HepG2 (cell line): ENCODE results near the gene BABAM2. TPM values are rescaled to one million over a fixed set of nuclear protein-coding genes. Genes with fewer than 3 reads are reported as not detected.

ENCODE experiments used
- ATAC-seq: fragments of 200-7000 bp; cut with Tn5 transposase; 3 replicates; pipeline ENCODE4 v1.9.1; 2020; ENCODE audit warnings: mild to moderate bottlenecking, moderate library complexity
- BruUV-seq: library from RNA; stranded (reverse); fragments of 400-500 nt; replicated peaks from 2 replicates; lab custom pipeline; 2021; lab: Mats Ljungman, UMichigan
- CTCF ChIA-PET: fragments of 300-600 bp; formaldehyde crosslinking; extraction: SDS; loops from one replicate; lab custom pipeline; 2021; ENCODE audit warnings: low total read pairs, inconsistent platforms, low intra/inter-chr PET ratio; lab: Yijun Ruan, JAX
- POLR2A ChIA-PET: fragments of 350-600 bp; sonication (Branson Sonifier 250); formaldehyde crosslinking; loops from one replicate; lab custom pipeline; 2020; ENCODE audit warnings: antibody characterized with exemption, inconsistent platforms; lab: Yijun Ruan, JAX
- DNase-seq: peaks from one replicate; pipeline ENCODE4 v3.0.0-alpha.2; 2015; ENCODE audit warnings: low spot score
- FAIRE-seq: peaks from 3 replicates; lab custom pipeline; 2011; peaks lifted over from hg19 to GRCh38; lab: Jason Lieb, UNC
- H2AFZ ChIP-seq: one replicate; pipeline ENCODE4 v1.6.1; 2011; ENCODE audit warnings: low read length, inconsistent platforms
- H3K27ac ChIP-seq: fragments of 300-600 bp; 3 replicates; pipeline ENCODE4 v1.8.0; 2011; ENCODE audit warnings: mixed run types, mild to moderate bottlenecking, mixed read lengths, low read length, inconsistent platforms; ENCODE audit not compliant: insufficient read depth; ENCODE audit errors: extremely low read length
- H3K27me3 ChIP-seq, 2 experiments: fragments of 200-600 bp in 1 of 2; 2 replicates in 1 of 2; 3 replicates in 1 of 2; pipeline versions ENCODE4 v1.6.0 to v1.8.0; 2011; ENCODE audit warnings: low read length in 2 of 2, mild to moderate bottlenecking in 2 of 2, moderate library complexity in 2 of 2, inconsistent platforms in 1 of 2; ENCODE audit not compliant: insufficient read depth in 2 of 2, control insufficient read depth in 1 of 2
- H3K36me3 ChIP-seq, 2 experiments: fragments of 200-600 bp in 1 of 2; replicated peaks in 1 of 2; 2 replicates in 1 of 2; 3 replicates in 1 of 2; pipeline versions ENCODE4 v1.5.1 to v1.8.0; 2011; ENCODE audit warnings: low read length in 2 of 2, inconsistent platforms in 1 of 2; ENCODE audit not compliant: insufficient read depth in 2 of 2, control insufficient read depth in 1 of 2
- H3K4me1 ChIP-seq: 2 replicates; pipeline ENCODE4 v1.5.1; 2012; ENCODE audit warnings: low read length, inconsistent platforms; ENCODE audit not compliant: insufficient read depth
- H3K4me2 ChIP-seq: 2 replicates; pipeline ENCODE4 v1.6.0; 2011; ENCODE audit warnings: low read depth, low read length, inconsistent platforms
- H3K4me3 ChIP-seq, 3 experiments: fragments of 200-600 bp in 1 of 3; sonication (generic), shearing (Covaris generic) in 1 of 3; replicated peaks in 1 of 3; 2 replicates each; pipeline ENCODE4 v1.5.1; 2011 to 2016; ENCODE audit warnings: low read length in 3 of 3, inconsistent platforms in 2 of 3, low read depth in 2 of 3, mild to moderate bottlenecking in 2 of 3, control low read depth in 1 of 3, mixed read lengths in 1 of 3; ENCODE audit not compliant: insufficient read depth in 1 of 3
- H3K79me2 ChIP-seq: one replicate; pipeline ENCODE4 v1.6.1; 2011; ENCODE audit warnings: low read length, inconsistent platforms; ENCODE audit not compliant: insufficient read depth
- H3K9ac ChIP-seq: 2 replicates; pipeline ENCODE4 v1.6.0; 2011; ENCODE audit warnings: mild to moderate bottlenecking, low read depth, low read length, inconsistent platforms; ENCODE audit not compliant: insufficient read depth
- H3K9me3 ChIP-seq: 2 replicates; pipeline ENCODE4 v1.5.1; 2012; ENCODE audit warnings: mild to moderate bottlenecking, low read length
- H4K20me1 ChIP-seq: 2 replicates; pipeline ENCODE4 v1.6.0; 2011; ENCODE audit warnings: inconsistent platforms, mild to moderate bottlenecking, low read length, moderate library complexity; ENCODE audit not compliant: insufficient read depth
- GPN1 ChIP-seq: sonication (generic); formaldehyde crosslinking; IDR thresholded peaks from 2 replicates; pipeline ENCODE4 v1.5.1; 2020; ENCODE audit warnings: missing genetic modification reagents, borderline replicate concordance
- ZBTB3 ChIP-seq: sonication (generic); formaldehyde crosslinking; IDR thresholded peaks from 2 replicates; pipeline ENCODE4 v1.4.0; 2020; ENCODE audit warnings: low read depth, mild to moderate bottlenecking, moderate library complexity, missing genetic modification reagents, borderline replicate concordance
- ZBTB33 ChIP-seq: sonication (generic); formaldehyde crosslinking; IDR thresholded peaks from 2 replicates; pipeline ENCODE4 v1.4.0; 2020; ENCODE audit warnings: missing genetic modification reagents
- ZNF234 ChIP-seq: sonication (generic); formaldehyde crosslinking; conservative IDR thresholded peaks from 2 replicates; pipeline ENCODE4 v1.5.1; 2020; ENCODE audit warnings: mild to moderate bottlenecking, missing genetic modification reagents
- ZNF563 ChIP-seq: sonication (generic); formaldehyde crosslinking; IDR thresholded peaks from 2 replicates; pipeline ENCODE4 v1.8.0; 2022; ENCODE audit warnings: mild to moderate bottlenecking, moderate library complexity, missing genetic modification reagents
- ZNF784 ChIP-seq: sonication (generic); formaldehyde crosslinking; IDR thresholded peaks from 2 replicates; pipeline ENCODE4 v1.5.1; 2020; ENCODE audit warnings: missing genetic modification reagents, mild to moderate bottlenecking, borderline replicate concordance
- WGBS: methylation state at CpG from one replicate; pipeline ENCODE4 v1.1.6; 2017; ENCODE audit warnings: low lambda C conversion rate; 5-methylcytosine and 5-hydroxymethylcytosine counted together
- in situ Hi-C: cut with HindIII; loops from 2 replicates; pipeline ENCODE4 v1.10.0; 2017; ENCODE audit warnings: low pct_unique_long_range_greater_than_20kb; ENCODE audit not compliant: extremely low pct_ligation_motif_present
- intact Hi-C: fragments of 100-400 bp; cut with micrococcal nuclease; formaldehyde crosslinking; loops from one replicate; pipeline ENCODE4 v1.10.0; 2022; ENCODE audit not compliant: unreplicated experiment
- polyA plus RNA-seq, 8 experiments: library from polyadenylated mRNA; depleted of rRNA in 3 of 8; stranded (reverse) in 7 of 8; unstranded in 1 of 8; fragments of >200 nt; fragmentation: Illumina TruSeq in 4 of 8; extraction: Trizol in 4 of 8; gene quantifications; 2 replicates each; pipeline versions ENCODE4 v1.2.1 to v1.2.3, GENCODE V29; 2011 to 2016; ENCODE audit warnings: low read depth in 4 of 8, missing spikeins in 1 of 8, mixed read lengths in 1 of 8; ENCODE audit not compliant: insufficient read depth in 1 of 8
- total RNA-seq, 5 experiments: library from RNA; depleted of rRNA; stranded (reverse); fragments of >200 nt; fragmentation: Illumina TruSeq; extraction: Trizol; gene quantifications; 2 replicates each; pipeline ENCODE4 v1.2.3, GENCODE V29; 2016; ENCODE audit warnings: low read depth in 1 of 5
- TF ChIP-seq, protein P1 (sequence below): sonication (generic); formaldehyde crosslinking; IDR thresholded peaks from 2 replicates; pipeline ENCODE4 v1.5.0; 2020; ENCODE audit warnings: mild to moderate bottlenecking, missing genetic modification reagents, borderline replicate concordance
- TF ChIP-seq, protein P2 (sequence below): IDR thresholded peaks from 2 replicates; pipeline ENCODE4 v1.6.1; 2016; ENCODE audit warnings: missing compliant biosample characterization, missing genetic modification reagents, borderline replicate concordance
- TF ChIP-seq, protein P3 (sequence below): sonication (generic); formaldehyde crosslinking; IDR thresholded peaks from 2 replicates; pipeline ENCODE4 v1.8.1; 2023; ENCODE audit warnings: mild to moderate bottlenecking, moderate library complexity, missing genetic modification reagents
- TF ChIP-seq, protein P4 (sequence below): sonication (generic); formaldehyde crosslinking; IDR thresholded peaks from 2 replicates; pipeline ENCODE4 v1.8.0; 2022; ENCODE audit warnings: missing genetic modification reagents, low read depth, mild to moderate bottlenecking, borderline replicate concordance

BABAM2 gene
- total and polyA plus RNA-seq, 2 of the 13 experiments (the other 11 are each of a cell fraction or from before 2014, with no cell fraction given): 24.9 to 28.0 TPM

DNA sequence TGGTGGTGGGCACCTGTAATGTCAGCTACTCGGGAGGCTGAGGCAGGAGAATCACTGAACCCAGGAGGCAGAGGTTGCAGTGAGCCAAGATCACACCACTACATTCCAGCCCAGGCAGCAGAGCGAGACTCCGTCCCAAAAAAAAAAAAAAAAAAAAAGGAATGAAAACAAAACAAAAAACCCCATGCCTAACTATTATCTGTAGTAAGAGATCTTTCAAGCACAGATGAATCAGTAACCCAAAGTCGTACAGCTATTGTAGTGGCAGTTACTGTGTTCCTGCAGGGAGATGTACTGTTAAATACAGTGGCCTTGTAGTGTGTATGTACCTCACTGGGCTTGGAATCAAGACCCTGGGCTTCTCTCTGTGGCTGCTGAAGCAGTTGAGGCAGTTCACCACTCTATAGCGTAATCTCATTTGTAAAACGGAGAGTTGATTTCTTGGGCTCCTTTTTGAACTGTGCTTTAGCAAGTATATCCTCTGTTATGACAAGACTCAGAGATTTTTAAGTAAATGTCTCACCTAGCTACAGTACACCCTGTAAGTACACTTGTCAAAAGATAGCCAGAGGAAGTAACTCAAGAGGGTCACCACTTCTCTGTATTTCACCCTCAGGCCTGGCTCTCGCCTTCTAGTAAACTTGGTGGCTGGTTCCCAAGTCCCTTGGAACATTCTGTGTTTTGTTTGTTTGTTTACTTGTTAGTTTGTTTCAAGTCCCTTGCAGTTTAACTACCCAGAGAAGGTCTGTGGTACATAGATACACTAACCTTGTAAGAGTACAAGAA, 392.5 kb downstream of the BABAM2 start (continued):
- TF ChIP-seq ZBTB33 (CRISPR knock-in tag) (no peak), ZNF784 (CRISPR knock-in tag) (no peak)
- TF ChIP-seq, all 625 proteins: peak for 0

- H3K27ac ChIP-seq: no peak overlapping the region
- H3K9me3 ChIP-seq: no peaks in the 10 kb centered on the region
- in situ Hi-C loops: no loop called here
- DNase-seq: no peak
- H3K79me2 ChIP-seq: no peaks in the 10 kb centered on the region
- ChIA-PET CTCF (no interaction called here), POLR2A (no interaction called here)
- no peak for ATAC-seq
- H3K4me3 ChIP-seq: no peak overlapping the region
- H2AFZ ChIP-seq: no peak overlapping the region
- H3K36me3 ChIP-seq: 0 out of 5 replicates have a peak, but pooled peaks cover 0 to 4% of the 10 kb centered on the region in 2 experiments
- no TSS peak for BruUV-seq
- H3K4me2 ChIP-seq: no peak overlapping the region
- H3K4me1 ChIP-seq: no peaks in the 10 kb centered on the region
- H3K9ac ChIP-seq: no peak overlapping the region
- intact Hi-C loops: no loop called here
- 78% methylated on average over 1 of the region's 1 CpG for WGBS
- H4K20me1 ChIP-seq: no peaks in the 10 kb centered on the region
- FAIRE-seq: no peak
- H3K27me3 ChIP-seq: no peaks in the 10 kb centered on the region
- TF ChIP-seq GPN1 (CRISPR knock-in tag): no peak
- TF ChIP-seq ZNF234: no peak
- TF ChIP-seq, protein P1, sequence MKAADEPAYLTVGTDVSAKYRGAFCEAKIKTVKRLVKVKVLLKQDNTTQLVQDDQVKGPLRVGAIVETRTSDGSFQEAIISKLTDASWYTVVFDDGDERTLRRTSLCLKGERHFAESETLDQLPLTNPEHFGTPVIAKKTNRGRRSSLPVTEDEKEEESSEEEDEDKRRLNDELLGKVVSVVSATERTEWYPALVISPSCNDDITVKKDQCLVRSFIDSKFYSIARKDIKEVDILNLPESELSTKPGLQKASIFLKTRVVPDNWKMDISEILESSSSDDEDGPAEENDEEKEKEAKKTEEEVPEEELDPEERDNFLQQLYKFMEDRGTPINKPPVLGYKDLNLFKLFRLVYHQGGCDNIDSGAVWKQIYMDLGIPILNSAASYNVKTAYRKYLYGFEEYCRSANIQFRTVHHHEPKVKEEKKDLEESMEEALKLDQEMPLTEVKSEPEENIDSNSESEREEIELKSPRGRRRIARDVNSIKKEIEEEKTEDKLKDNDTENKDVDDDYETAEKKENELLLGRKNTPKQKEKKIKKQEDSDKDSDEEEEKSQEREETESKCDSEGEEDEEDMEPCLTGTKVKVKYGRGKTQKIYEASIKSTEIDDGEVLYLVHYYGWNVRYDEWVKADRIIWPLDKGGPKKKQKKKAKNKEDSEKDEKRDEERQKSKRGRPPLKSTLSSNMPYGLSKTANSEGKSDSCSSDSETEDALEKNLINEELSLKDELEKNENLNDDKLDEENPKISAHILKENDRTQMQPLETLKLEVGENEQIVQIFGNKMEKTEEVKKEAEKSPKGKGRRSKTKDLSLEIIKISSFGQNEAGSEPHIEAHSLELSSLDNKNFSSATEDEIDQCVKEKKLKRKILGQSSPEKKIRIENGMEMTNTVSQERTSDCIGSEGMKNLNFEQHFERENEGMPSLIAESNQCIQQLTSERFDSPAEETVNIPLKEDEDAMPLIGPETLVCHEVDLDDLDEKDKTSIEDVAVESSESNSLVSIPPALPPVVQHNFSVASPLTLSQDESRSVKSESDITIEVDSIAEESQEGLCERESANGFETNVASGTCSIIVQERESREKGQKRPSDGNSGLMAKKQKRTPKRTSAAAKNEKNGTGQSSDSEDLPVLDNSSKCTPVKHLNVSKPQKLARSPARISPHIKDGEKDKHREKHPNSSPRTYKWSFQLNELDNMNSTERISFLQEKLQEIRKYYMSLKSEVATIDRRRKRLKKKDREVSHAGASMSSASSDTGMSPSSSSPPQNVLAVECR (CRISPR knock-in tag): no peak
- no peak for TF ChIP-seq ZBTB3
- TF ChIP-seq, protein P2, sequence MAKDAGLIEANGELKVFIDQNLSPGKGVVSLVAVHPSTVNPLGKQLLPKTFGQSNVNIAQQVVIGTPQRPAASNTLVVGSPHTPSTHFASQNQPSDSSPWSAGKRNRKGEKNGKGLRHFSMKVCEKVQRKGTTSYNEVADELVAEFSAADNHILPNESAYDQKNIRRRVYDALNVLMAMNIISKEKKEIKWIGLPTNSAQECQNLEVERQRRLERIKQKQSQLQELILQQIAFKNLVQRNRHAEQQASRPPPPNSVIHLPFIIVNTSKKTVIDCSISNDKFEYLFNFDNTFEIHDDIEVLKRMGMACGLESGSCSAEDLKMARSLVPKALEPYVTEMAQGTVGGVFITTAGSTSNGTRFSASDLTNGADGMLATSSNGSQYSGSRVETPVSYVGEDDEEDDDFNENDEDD (CRISPR knock-in tag): no peak
- TF ChIP-seq, protein P3, sequence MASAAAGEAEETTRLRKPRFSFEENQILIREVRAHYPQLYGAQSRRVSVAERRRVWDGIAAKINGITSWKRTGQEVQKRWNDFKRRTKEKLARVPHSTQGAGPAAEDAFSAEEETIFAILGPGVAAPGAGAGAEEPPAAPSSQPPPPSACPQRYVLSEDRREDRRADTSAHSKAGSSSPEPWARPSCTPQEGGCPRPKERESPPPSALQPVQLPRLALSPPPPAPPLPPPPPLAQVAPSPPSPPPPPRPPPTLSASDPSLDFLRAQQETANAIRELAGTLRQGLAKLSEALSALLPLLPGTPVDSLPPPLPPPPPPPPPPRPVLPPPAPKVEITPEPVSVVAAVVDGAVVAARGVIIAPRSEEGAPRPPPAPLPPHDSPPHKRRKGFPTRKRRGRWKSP: no peak
- TF ChIP-seq, protein P4, sequence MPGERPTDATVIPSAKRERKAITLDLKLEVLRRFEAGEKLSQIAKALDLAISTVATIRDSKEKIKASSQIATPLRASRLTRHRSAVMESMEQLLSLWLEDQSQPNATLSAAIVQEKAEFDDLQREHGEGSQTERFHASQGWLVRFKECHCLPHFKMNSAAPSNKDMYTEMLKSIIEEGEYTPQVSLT (CRISPR knock-in tag): no peak
- TF ChIP-seq ZNF563 (CRISPR knock-in tag): no peak
Observed at GRCh38 chr2:28283861-28284260, 393.3 kb downstream of the BABAM2 start.
